K562 (cell line): ENCODE measurements around the gene SLAIN2. TPM values are rescaled to one million over a fixed set of nuclear protein-coding genes. Genes with fewer than 3 reads are reported as not detected.

Experiments used
- ATAC-seq: fragments of 200-7000 bp; cut with Tn5 transposase; 3 replicates; pipeline ENCODE4 v1.9.1; 2020; ENCODE audit warnings: moderate library complexity
- BruUV-seq: library from RNA; stranded (reverse); fragments of 400-500 nt; replicated peaks from 2 replicates; lab custom pipeline; 2021; lab: Mats Ljungman, UMichigan
- CTCF ChIA-PET: fragments of 300-600 bp; formaldehyde crosslinking; extraction: SDS; loops from one replicate; lab custom pipeline; 2021; ENCODE audit warnings: low intra/inter-chr PET ratio; lab: Yijun Ruan, JAX
- POLR2A ChIA-PET: fragments of 300-600, 350-650 bp; sonication (Branson Sonifier 250); formaldehyde crosslinking; extraction: SDS; loops from one replicate; lab custom pipeline; 2021; ENCODE audit warnings: antibody characterized with exemption, inconsistent platforms; lab: Yijun Ruan, JAX
- DNase-seq, 4 experiments: peaks; one replicate each; pipeline versions ENCODE4 v3.0.0 to v3.0.0-alpha.2; 2011 to 2018; ENCODE audit warnings: low spot score in 3 of 4, mixed read lengths in 3 of 4; ENCODE audit errors: extremely low read depth in 1 of 4
- FAIRE-seq: peaks from 2 replicates; lab custom pipeline; 2011; peaks lifted over from hg19 to GRCh38; lab: Jason Lieb, UNC
- H2AFZ ChIP-seq: 2 replicates; pipeline ENCODE4 v1.6.0; 2011; ENCODE audit warnings: low read depth, low read length, control low read depth, inconsistent platforms
- H3K27ac ChIP-seq: fragments of 200-600 bp; 3 replicates; pipeline ENCODE4 v1.8.0; 2011; ENCODE audit warnings: low read depth, mild to moderate bottlenecking, control low read depth, inconsistent platforms, low read length, moderate library complexity, mixed read lengths; ENCODE audit errors: extremely low read depth
- H3K27me3 ChIP-seq, 2 experiments: fragments of 300-600 bp in 1 of 2; 2 replicates in 1 of 2; 3 replicates in 1 of 2; pipeline versions ENCODE4 v1.6.0 to v1.8.0; 2011; ENCODE audit warnings: inconsistent platforms in 2 of 2, low read length in 2 of 2, mild to moderate bottlenecking in 1 of 2, mixed read lengths in 1 of 2, moderate library complexity in 1 of 2; ENCODE audit not compliant: control insufficient read depth in 2 of 2, insufficient read depth in 2 of 2
- H3K36me3 ChIP-seq: fragments of 300-600 bp; 3 replicates; pipeline ENCODE4 v1.8.0; 2011; ENCODE audit warnings: mild to moderate bottlenecking, low read length, inconsistent platforms; ENCODE audit not compliant: control insufficient read depth, insufficient read depth
- H3K4me1 ChIP-seq, 2 experiments: fragments of 200-600 bp in 1 of 2; replicated peaks in 1 of 2; 2 replicates in 1 of 2; 3 replicates in 1 of 2; pipeline versions ENCODE4 v1.5.1 to v1.8.0; 2011; ENCODE audit warnings: inconsistent platforms in 2 of 2, low read length in 2 of 2, mild to moderate bottlenecking in 1 of 2, mixed read lengths in 1 of 2, moderate library complexity in 1 of 2; ENCODE audit not compliant: control insufficient read depth in 2 of 2, insufficient read depth in 2 of 2
- H3K4me2 ChIP-seq: 2 replicates; pipeline ENCODE4 v1.6.1; 2011; ENCODE audit warnings: low read length, control low read depth, inconsistent platforms, mixed read lengths; ENCODE audit not compliant: insufficient read depth
- H3K4me3 ChIP-seq: fragments of 200-600 bp; sonication (generic), shearing (Covaris generic); 2 replicates; pipeline ENCODE4 v1.5.1; 2016; ENCODE audit warnings: control low read depth, inconsistent platforms
- H3K79me2 ChIP-seq: fragments of 200-600 bp; 3 replicates; pipeline ENCODE4 v1.8.0; 2011; ENCODE audit warnings: low read length, inconsistent platforms; ENCODE audit not compliant: control insufficient read depth, insufficient read depth
- H3K9ac ChIP-seq, 2 experiments: 2 replicates each; pipeline versions ENCODE4 v1.6.0 to v1.6.1; 2011; ENCODE audit warnings: low read depth in 2 of 2, low read length in 2 of 2, control low read depth in 1 of 2, inconsistent platforms in 1 of 2, mild to moderate bottlenecking in 1 of 2, mixed read lengths in 1 of 2; ENCODE audit not compliant: insufficient read depth in 1 of 2
- H3K9me1 ChIP-seq: one replicate; pipeline ENCODE4 v1.6.0; 2011; ENCODE audit warnings: inconsistent platforms, mild to moderate bottlenecking, low read length, moderate library complexity; ENCODE audit not compliant: control insufficient read depth, insufficient read depth
- H3K9me3 ChIP-seq: replicated peaks from 2 replicates; pipeline ENCODE4 v1.5.1; 2011; ENCODE audit warnings: low read depth, low read length, inconsistent platforms; ENCODE audit not compliant: control insufficient read depth, insufficient read depth
- H4K20me1 ChIP-seq: replicated peaks from 2 replicates; pipeline ENCODE4 v1.6.1; 2011; ENCODE audit warnings: low read length, inconsistent platforms, mixed read lengths; ENCODE audit not compliant: control insufficient read depth, insufficient read depth
- BCLAF1 ChIP-seq, 2 experiments: fragments of 450-650 bp in 1 of 2; IDR thresholded peaks; 2 replicates each; pipeline ENCODE4 v1.6.1; 2011 to 2017; ENCODE audit warnings: low read depth in 2 of 2, antibody characterized with exemption in 1 of 2, borderline replicate concordance in 1 of 2, low read length in 1 of 2, mild to moderate bottlenecking in 1 of 2, mixed read lengths in 1 of 2; ENCODE audit not compliant: control insufficient read depth in 1 of 2
- BRD9 ChIP-seq: fragments of 450-650 bp; IDR thresholded peaks from 2 replicates; pipeline ENCODE4 v1.6.1; 2018; ENCODE audit warnings: low read depth; ENCODE audit not compliant: partially characterized antibody
- HBP1 ChIP-seq: fragments of 450-650 bp; formaldehyde crosslinking; IDR thresholded peaks from 2 replicates; pipeline ENCODE4 v1.4.0; 2022; ENCODE audit warnings: missing genetic modification characterization
- IFI16 ChIP-seq: fragments of 250-450 bp; sonication (Bioruptor Pico); IDR thresholded peaks from 2 replicates; pipeline ENCODE4 v2.1.2; 2022; ENCODE audit warnings: mild to moderate bottlenecking, inconsistent platforms
- STAT6 ChIP-seq: sonication (generic); formaldehyde crosslinking; IDR thresholded peaks from 2 replicates; pipeline ENCODE4 v1.8.1; 2023; ENCODE audit warnings: mild to moderate bottlenecking, missing genetic modification reagents
- ZBTB33 ChIP-seq: sonication (generic); formaldehyde crosslinking; IDR thresholded peaks from 2 replicates; pipeline ENCODE4 v1.8.1; 2023; ENCODE audit warnings: mild to moderate bottlenecking, missing genetic modification reagents
- WGBS: fragments of 100-300 bp; shearing (Covaris generic); methylation state at CpG from one replicate; pipeline ENCODE4 v1.1.6; 2016; ENCODE audit warnings: low coverage, mixed read lengths; ENCODE audit not compliant: insufficient coverage; ENCODE audit errors: missing lambda C conversion rate; 5-methylcytosine and 5-hydroxymethylcytosine counted together
- in situ Hi-C: fragments of 300-500 bp; cut with MboI; formaldehyde crosslinking; loops from 4 replicates; pipeline ENCODE4 v1.15.0; 2018; ENCODE audit warnings: inconsistent platforms, mixed read lengths
- intact Hi-C: fragments of 100-400 bp; cut with micrococcal nuclease; formaldehyde crosslinking; loops from 2 replicates; pipeline ENCODE4 v1.14.2; 2022
- polyA plus RNA-seq, 8 experiments: library from polyadenylated mRNA; depleted of rRNA in 4 of 8; stranded (reverse) in 5 of 8; unstranded in 3 of 8; fragments of >200 nt; fragmentation: Nextera tagmentation in 2 of 8; fragmentation: Illumina TruSeq in 1 of 8; extraction: Ambion mirVana in 2 of 8; extraction: Trizol in 1 of 8; gene quantifications; 2 replicates each; pipeline versions ENCODE4 v1.2.1 to v1.2.3, GENCODE V29; 2011 to 2014; ENCODE audit warnings: inconsistent platforms in 1 of 8, missing spikeins in 1 of 8
- total RNA-seq, 7 experiments: library from RNA; depleted of rRNA in 6 of 7; stranded (reverse); fragments of >200 nt in 6 of 7; fragmentation: Illumina TruSeq in 2 of 7; extraction: Trizol in 2 of 7; gene quantifications; 2 replicates each; pipeline versions ENCODE4 v1.2.1 to v1.2.3, GENCODE V29; 2011 to 2021; ENCODE audit warnings: low replicate concordance in 1 of 7
- TF ChIP-seq, protein P1 (sequence below): fragments of 450-650 bp; formaldehyde crosslinking; IDR thresholded peaks from 2 replicates; pipeline ENCODE4 v1.4.0; 2020; ENCODE audit warnings: mild to moderate bottlenecking, mixed read lengths

Gene SLAIN2
- total and polyA plus RNA-seq, 9 of the 15 experiments (the other 6 are each of a cell fraction or from before 2014, with no cell fraction given): 3.5 to 116 (median 35.0) TPM

- TF ChIP-seq STAT6 (no peak), BCLAF1 (IDR thresholded peaks at IDR 0.05; ENCODE audit: borderline replicate concordance in 1 of 2, control insufficient read depth in 1 of 2, low read depth in 2 of 2, low read length in 1 of 2) (no peak), IFI16 (CRISPR knock-in tag) (no peak)
Measured at GRCh38 chr4:48388525-48389154, 47.3 kb downstream of the SLAIN2 start (continued).

DNA sequence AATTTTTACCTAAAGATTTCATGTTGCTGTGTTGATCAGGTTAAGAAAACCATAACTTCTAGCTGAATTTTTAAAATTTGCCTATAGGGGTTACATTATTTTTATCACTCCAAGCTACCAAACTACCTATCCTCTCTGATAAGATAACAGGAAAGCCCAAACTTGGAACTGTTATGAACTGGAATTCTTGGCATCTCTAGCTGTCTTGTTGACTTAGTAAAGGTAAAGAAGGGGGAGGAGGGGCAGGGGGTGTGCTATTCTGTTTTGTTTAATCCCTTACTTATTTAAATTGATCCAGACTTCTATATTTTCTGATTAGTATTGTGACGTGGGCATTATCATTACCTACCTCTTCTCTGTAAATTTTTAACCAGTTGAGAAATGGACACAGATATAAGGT is 54.7 kb downstream of the SLAIN2 start:
- H3K9ac ChIP-seq: no peak overlapping the region
- WGBS: 84% methylated on average over 1 of the region's 1 CpG
- H3K4me3 ChIP-seq: no peak overlapping the region
- DNase-seq (no peak), FAIRE-seq (no peak), ATAC-seq (no peak)
- H3K27ac ChIP-seq: no peak overlapping the region
- BruUV-seq: TSS peak; percentile 9
- H3K9me1 ChIP-seq: no peaks in the 10 kb centered on the region
- H3K4me1 ChIP-seq: no peaks in the 10 kb centered on the region
- ChIA-PET CTCF (no interaction called here), POLR2A (no interaction called here)
- no peaks in the 10 kb centered on the region for H3K27me3 ChIP-seq
- no peaks in the 10 kb centered on the region for H3K79me2 ChIP-seq
- H2AFZ ChIP-seq: no peak overlapping the region
- no peak overlapping the region for H3K4me2 ChIP-seq
- in situ Hi-C loops (no loop called here), intact Hi-C loops (no loop called here)
- H4K20me1 ChIP-seq: no peaks in the 10 kb centered on the region
- H3K36me3 ChIP-seq: peaks cover 36% of the 10 kb centered on the region; the same call in 2 of the 3 replicates
- H3K9me3 ChIP-seq: no peaks in the 10 kb centered on the region
- TF ChIP-seq, protein P1, sequence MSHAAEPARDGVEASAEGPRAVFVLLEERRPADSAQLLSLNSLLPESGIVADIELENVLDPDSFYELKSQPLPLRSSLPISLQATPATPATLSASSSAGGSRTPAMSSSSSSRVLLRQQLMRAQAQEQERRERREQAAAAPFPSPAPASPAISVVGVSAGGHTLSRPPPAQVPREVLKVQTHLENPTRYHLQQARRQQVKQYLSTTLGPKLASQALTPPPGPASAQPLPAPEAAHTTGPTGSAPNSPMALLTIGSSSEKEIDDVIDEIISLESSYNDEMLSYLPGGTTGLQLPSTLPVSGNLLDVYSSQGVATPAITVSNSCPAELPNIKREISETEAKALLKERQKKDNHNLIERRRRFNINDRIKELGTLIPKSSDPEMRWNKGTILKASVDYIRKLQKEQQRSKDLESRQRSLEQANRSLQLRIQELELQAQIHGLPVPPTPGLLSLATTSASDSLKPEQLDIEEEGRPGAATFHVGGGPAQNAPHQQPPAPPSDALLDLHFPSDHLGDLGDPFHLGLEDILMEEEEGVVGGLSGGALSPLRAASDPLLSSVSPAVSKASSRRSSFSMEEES (CRISPR knock-in tag): no peak
- TF ChIP-seq BRD9 (no peak), HBP1 (CRISPR knock-in tag) (no peak), ZBTB33 (CRISPR knock-in tag) (no peak)
